Measurements from ENCODE around the gene ST6GALNAC4. TPM values are rescaled to one million over a fixed set of nuclear protein-coding genes. Genes with fewer than 3 reads are reported as not detected.

ST6GALNAC4 gene
- total RNA-seq, 5 donors from 2014 or later (not counting 1 experiment from before 2014, with no cell fraction given), result 24.9 to 40.7 (median 35.1) TPM

GRCh38 chr9:127878652-127879390, 38.0 kb downstream of the ST6GALNAC4 start:
- H3K27me3 ChIP-seq (replicated peaks in 1 of 2; ENCODE audit: control insufficient read depth in 2 of 2, extremely low read depth in 1 of 2, insufficient read depth in 2 of 2, low read length in 1 of 2), result peaks cover 0 to 25% of the 10 kb centered on the region in 2 experiments
- peaks cover 10 to 16% (median 16%) of the 10 kb centered on the region in 3 donors for H3K4me1 Mint-ChIP-seq
- H3K9me3 ChIP-seq, result no peaks in the 10 kb centered on the region
- DNase-seq (no peak), ATAC-seq (replicated peaks in 1 of 4) (no peak)
- H3K4me3 ChIP-seq (ENCODE audit: control insufficient read depth in 1 of 2, extremely low read depth in 1 of 2, low read length in 1 of 2), result no peak overlapping the region
- no peaks in the 10 kb centered on the region for H3K36me3 Mint-ChIP-seq
- ChIA-PET POLR2A (no interaction called here), CTCF (interaction anchor here (0.5 to 0.6 kb wide), 2 partner anchors 9 to 204 kb away, joined by 3 to 5 read pairs; no protein-coding TSS in a partner anchor)
- H3K36me3 ChIP-seq (ENCODE audit: control insufficient read depth in 2 of 2, extremely low read depth in 1 of 2, insufficient read depth in 1 of 2, low read length in 1 of 2), result no peaks in the 10 kb centered on the region
- no peak overlapping the region for H3K4me3 Mint-ChIP-seq
- peaks cover 0 to 4% of the 10 kb centered on the region in 2 donors for H3K27me3 Mint-ChIP-seq
- peaks cover 0 to 11% of the 10 kb centered on the region in 2 experiments for H3K4me1 ChIP-seq (ENCODE audit: control insufficient read depth in 1 of 2, extremely low read depth in 1 of 2, insufficient read depth in 2 of 2, low read length in 2 of 2)
- H3K9me3 Mint-ChIP-seq, result no peaks in the 10 kb centered on the region
- H3K27ac ChIP-seq (ENCODE audit: low read length), result no peak overlapping the region
- H3K27ac Mint-ChIP-seq, result no peak overlapping the region
- 78% methylated on average over 4 of the region's 8 CpGs for WGBS (ENCODE audit: insufficient coverage)

DNA sequence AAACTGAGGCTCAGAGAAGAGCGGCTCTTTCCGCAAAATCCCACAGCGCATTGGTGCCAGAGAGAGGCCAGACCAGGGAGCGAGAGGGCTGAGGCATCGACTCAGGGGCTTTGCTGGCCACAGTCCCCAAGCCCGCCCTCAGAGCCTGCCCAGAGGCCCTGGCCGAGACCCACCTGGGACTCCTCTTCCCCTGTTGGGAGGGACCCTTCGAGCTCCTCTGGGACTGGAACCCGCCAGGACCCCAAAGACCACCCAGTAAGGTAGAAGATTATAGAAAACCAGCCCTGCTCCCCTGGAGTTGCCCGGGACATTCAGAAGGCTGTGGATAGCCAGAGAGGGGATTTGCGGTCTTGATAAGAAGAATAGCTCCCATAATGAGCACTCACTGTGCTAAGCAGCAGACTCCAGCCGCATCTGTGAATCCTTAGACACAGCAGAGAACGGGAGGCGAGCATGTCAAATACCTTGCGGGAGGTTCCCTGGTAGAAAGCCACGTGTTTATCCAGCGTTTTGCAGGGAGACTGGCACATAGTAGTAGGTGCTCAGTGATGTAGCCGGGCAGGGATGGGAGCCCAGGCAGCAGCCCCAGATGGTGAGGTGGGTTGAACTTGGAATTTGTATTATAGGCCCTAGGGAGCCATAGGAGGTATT, 38.7 kb downstream of the ST6GALNAC4 start:
- H3K9me3 Mint-ChIP-seq, result no peaks in the 10 kb centered on the region
- ChIA-PET CTCF (interaction anchor here in 1 of 2 donors (0.5 to 0.7 kb wide), 2 partner anchors 54 to 205 kb away, joined by 3 read pairs; no protein-coding TSS in a partner anchor), POLR2A (no interaction called here)
- WGBS (ENCODE audit: insufficient coverage), result 91% methylated on average over 15 of the region's 18 CpGs
- H3K27ac Mint-ChIP-seq, result no peak overlapping the region
- Histone ChIP-seq H3K27me3 (replicated peaks in 1 of 2; ENCODE audit: control insufficient read depth in 2 of 2, extremely low read depth in 1 of 2, insufficient read depth in 2 of 2, low read length in 1 of 2) (peaks cover 0 to 25% of the 10 kb centered on the region in 2 experiments), H3K36me3 (ENCODE audit: control insufficient read depth in 2 of 2, extremely low read depth in 1 of 2, insufficient read depth in 1 of 2, low read length in 1 of 2) (no peaks in the 10 kb centered on the region), H3K4me3 (ENCODE audit: control insufficient read depth in 1 of 2, extremely low read depth in 1 of 2, low read length in 1 of 2) (no peak overlapping the region), H3K27ac (ENCODE audit: low read length) (no peak overlapping the region), H3K4me1 (ENCODE audit: control insufficient read depth in 1 of 2, extremely low read depth in 1 of 2, insufficient read depth in 2 of 2, low read length in 2 of 2) (peaks cover 0 to 11% of the 10 kb centered on the region in 2 experiments), H3K9me3 (no peaks in the 10 kb centered on the region)
- peaks cover 0 to 4% of the 10 kb centered on the region in 2 donors for H3K27me3 Mint-ChIP-seq
- no peaks in the 10 kb centered on the region for H3K36me3 Mint-ChIP-seq
- peak overlapping the region in 1 of 3 donors; percentile 43 for H3K4me3 Mint-ChIP-seq
- no peak for DNase-seq
- peak in 1 of 4 experiments; percentile 14 for ATAC-seq (replicated peaks in 1 of 4)
- H3K4me1 Mint-ChIP-seq, result peaks cover 10 to 16% (median 16%) of the 10 kb centered on the region in 3 donors

- ChIA-PET POLR2A (no interaction called here), CTCF (interaction anchor here in 1 of 2 donors (0.7 kb wide), 1 partner anchor 53 kb away, joined by 3 read pairs; no protein-coding TSS in a partner anchor)
- H3K4me1 ChIP-seq (ENCODE audit: control insufficient read depth in 1 of 2, extremely low read depth in 1 of 2, insufficient read depth in 2 of 2, low read length in 2 of 2), result peaks cover 0 to 11% of the 10 kb centered on the region in 2 experiments
- H3K9me3 Mint-ChIP-seq, result no peaks in the 10 kb centered on the region
- peaks cover 0 to 4% of the 10 kb centered on the region in 2 donors for H3K27me3 Mint-ChIP-seq
- H3K36me3 ChIP-seq (ENCODE audit: control insufficient read depth in 2 of 2, extremely low read depth in 1 of 2, insufficient read depth in 1 of 2, low read length in 1 of 2), result no peaks in the 10 kb centered on the region
- H3K4me3 Mint-ChIP-seq, result peak within 1 kb of the TSS in 2 of 3 donors; percentile 6 to 43
- peak in 1 of 4 experiments; percentile 24 for ATAC-seq (replicated peaks in 1 of 4)
- peaks cover 10 to 16% (median 15%) of the 10 kb centered on the region in 3 donors for H3K4me1 Mint-ChIP-seq
- 9% methylated on average over 37 of the region's 44 CpGs for WGBS (ENCODE audit: insufficient coverage)
- H3K27me3 ChIP-seq (replicated peaks in 1 of 2; ENCODE audit: control insufficient read depth in 2 of 2, extremely low read depth in 1 of 2, insufficient read depth in 2 of 2, low read length in 1 of 2), result peaks cover 0 to 25% of the 10 kb centered on the region in 2 experiments
- no peak within 1 kb of the TSS for H3K27ac ChIP-seq (ENCODE audit: low read length)
- H3K36me3 Mint-ChIP-seq, result no peaks in the 10 kb centered on the region
- no peak within 1 kb of the TSS for H3K27ac Mint-ChIP-seq
- no peak within 1 kb of the TSS for H3K4me3 ChIP-seq (ENCODE audit: control insufficient read depth in 1 of 2, extremely low read depth in 1 of 2, low read length in 1 of 2)
- no peaks in the 10 kb centered on the region for H3K9me3 ChIP-seq
- no peak for DNase-seq
These were observed 39.3 kb downstream of the ST6GALNAC4 start, which contains the start of gene AK1 for GRCh38 chr9:127877566-127877998. TSS of gene AK1 (minus strand) at chr9:127877675. CDS start at chr9:127874617, 3,058 bp downstream.

DNA sequence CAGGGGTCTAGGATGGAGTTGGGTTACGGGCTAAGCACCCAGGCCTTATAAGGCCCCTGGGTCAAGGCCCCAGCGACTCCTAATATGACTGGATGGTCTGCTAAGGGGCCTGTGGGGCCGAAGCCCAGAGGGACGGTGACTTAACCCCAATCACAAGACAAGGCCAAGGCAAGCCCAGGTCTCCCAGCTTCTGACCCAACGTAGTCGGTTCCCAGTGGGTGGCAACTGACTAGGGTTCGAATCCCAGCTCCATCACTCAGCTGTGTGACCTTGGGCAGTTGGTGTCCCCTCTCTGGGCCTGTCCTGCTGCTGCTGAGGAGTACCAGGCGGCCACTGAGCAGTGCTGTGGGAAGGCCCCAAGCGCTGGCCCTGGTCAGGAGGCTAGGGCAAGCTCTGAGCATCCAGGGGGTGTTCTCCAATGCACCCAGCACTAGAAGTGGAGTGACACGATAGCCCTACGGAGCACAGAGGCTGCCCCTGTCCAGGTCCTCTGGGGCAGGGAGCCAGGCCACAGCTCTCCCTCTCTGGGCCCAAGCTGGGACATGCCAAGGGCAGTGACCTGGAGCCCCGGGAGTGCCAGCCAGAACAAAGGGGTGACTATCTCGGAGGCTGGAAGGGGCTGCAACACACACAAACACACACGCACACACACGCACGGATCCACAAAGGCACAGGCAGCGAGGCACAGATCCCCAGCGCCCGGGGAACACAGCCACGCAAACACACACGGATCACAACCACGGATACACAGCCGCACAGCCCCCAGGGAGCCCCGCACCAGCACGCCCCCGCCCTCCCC, 39.9 kb downstream of the ST6GALNAC4 start:
- peak in 1 of 4 experiments; percentile 11 for ATAC-seq (replicated peaks in 1 of 4)

DNA sequence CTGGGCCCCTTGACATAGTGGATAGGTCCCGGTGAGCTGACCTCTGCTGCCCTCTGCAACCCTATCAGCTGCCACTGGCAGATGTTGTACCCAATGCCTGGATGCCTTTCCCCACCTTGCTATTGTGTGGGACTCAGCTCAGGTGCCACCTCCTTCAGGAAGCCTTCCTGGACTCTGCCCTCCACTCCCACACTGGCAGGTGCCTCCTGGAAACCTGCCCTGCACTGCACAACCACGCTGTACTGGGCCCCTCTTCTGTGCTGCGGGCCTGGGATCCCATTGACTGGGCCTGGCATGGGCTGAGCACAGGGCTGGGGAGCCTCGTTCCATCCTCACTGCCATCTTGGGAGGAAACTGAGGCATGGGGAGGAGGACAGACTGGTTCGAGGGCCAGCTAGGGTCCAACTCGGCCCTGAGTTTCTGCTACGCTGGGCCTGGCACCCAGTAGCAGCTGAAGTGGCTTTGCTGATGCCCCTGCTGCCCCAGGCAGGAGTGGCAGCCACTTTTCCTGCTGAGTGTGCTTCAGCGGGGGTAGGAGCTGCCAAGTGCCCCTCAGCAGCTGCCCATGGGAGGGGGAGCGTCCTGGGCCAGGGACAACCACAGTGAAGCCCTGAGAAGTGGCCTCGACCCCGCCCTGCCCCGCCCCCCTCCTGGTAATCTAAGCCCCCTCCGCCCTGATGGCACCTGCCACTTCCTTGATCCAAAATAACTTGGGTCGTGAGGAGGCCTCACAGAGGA, 40.6 kb downstream of the ST6GALNAC4 start:
- H3K27me3 Mint-ChIP-seq, result peaks cover 0 to 4% of the 10 kb centered on the region in 2 donors
- DNase-seq, result no peak
- H3K4me3 Mint-ChIP-seq, result no peak overlapping the region
- CTCF ChIA-PET, result no interaction called here
- Histone ChIP-seq H3K27me3 (replicated peaks in 1 of 2; ENCODE audit: control insufficient read depth in 2 of 2, extremely low read depth in 1 of 2, insufficient read depth in 2 of 2, low read length in 1 of 2) (peaks cover 0 to 25% of the 10 kb centered on the region in 2 experiments), H3K27ac (ENCODE audit: low read length) (no peak overlapping the region), H3K9me3 (no peaks in the 10 kb centered on the region), H3K4me3 (ENCODE audit: control insufficient read depth in 1 of 2, extremely low read depth in 1 of 2, low read length in 1 of 2) (no peak overlapping the region), H3K4me1 (ENCODE audit: control insufficient read depth in 1 of 2, extremely low read depth in 1 of 2, insufficient read depth in 2 of 2, low read length in 2 of 2) (peaks cover 0 to 11% of the 10 kb centered on the region in 2 experiments), H3K36me3 (ENCODE audit: control insufficient read depth in 2 of 2, extremely low read depth in 1 of 2, insufficient read depth in 1 of 2, low read length in 1 of 2) (no peaks in the 10 kb centered on the region)
- H3K9me3 Mint-ChIP-seq, result no peaks in the 10 kb centered on the region
- H3K4me1 Mint-ChIP-seq, result peaks cover 9 to 13% (median 10%) of the 10 kb centered on the region in 3 donors
- ATAC-seq (replicated peaks in 1 of 4), result no peak
- 83% methylated on average over 8 of the region's 14 CpGs for WGBS (ENCODE audit: insufficient coverage)
- no peaks in the 10 kb centered on the region for H3K36me3 Mint-ChIP-seq
- H3K27ac Mint-ChIP-seq, result no peak overlapping the region
- POLR2A ChIA-PET, result no interaction called here

More for the DNA sequence above, 39.9 kb downstream of the ST6GALNAC4 start:
- no peak overlapping the region for H3K27ac ChIP-seq (ENCODE audit: low read length)
- 60% methylated on average over 23 of the region's 26 CpGs for WGBS (ENCODE audit: insufficient coverage)
- Mint-ChIP-seq H3K27me3 (peaks cover 0 to 4% of the 10 kb centered on the region in 2 donors), H3K9me3 (no peaks in the 10 kb centered on the region), H3K4me3 (peak overlapping the region in 2 of 3 donors; percentile 6 to 17), H3K27ac (no peak overlapping the region), H3K4me1 (peaks cover 9 to 13% (median 10%) of the 10 kb centered on the region in 3 donors), H3K36me3 (no peaks in the 10 kb centered on the region)
- POLR2A ChIA-PET, result no interaction called here
- H3K4me3 ChIP-seq (ENCODE audit: control insufficient read depth in 1 of 2, extremely low read depth in 1 of 2, low read length in 1 of 2), result no peak overlapping the region
- DNase-seq, result no peak
- peaks cover 0 to 11% of the 10 kb centered on the region in 2 experiments for H3K4me1 ChIP-seq (ENCODE audit: control insufficient read depth in 1 of 2, extremely low read depth in 1 of 2, insufficient read depth in 2 of 2, low read length in 2 of 2)
- peaks cover 0 to 25% of the 10 kb centered on the region in 2 experiments for H3K27me3 ChIP-seq (replicated peaks in 1 of 2; ENCODE audit: control insufficient read depth in 2 of 2, extremely low read depth in 1 of 2, insufficient read depth in 2 of 2, low read length in 1 of 2)
- no peaks in the 10 kb centered on the region for H3K9me3 ChIP-seq
- CTCF ChIA-PET, result interaction anchor here in 1 of 2 donors (0.7 kb wide), 1 partner anchor 53 kb away, joined by 3 read pairs; no protein-coding TSS in a partner anchor
- no peaks in the 10 kb centered on the region for H3K36me3 ChIP-seq (ENCODE audit: control insufficient read depth in 2 of 2, extremely low read depth in 1 of 2, insufficient read depth in 1 of 2, low read length in 1 of 2)
